Measurements from ENCODE around the gene TTC32.

TTC32 gene

DNA sequence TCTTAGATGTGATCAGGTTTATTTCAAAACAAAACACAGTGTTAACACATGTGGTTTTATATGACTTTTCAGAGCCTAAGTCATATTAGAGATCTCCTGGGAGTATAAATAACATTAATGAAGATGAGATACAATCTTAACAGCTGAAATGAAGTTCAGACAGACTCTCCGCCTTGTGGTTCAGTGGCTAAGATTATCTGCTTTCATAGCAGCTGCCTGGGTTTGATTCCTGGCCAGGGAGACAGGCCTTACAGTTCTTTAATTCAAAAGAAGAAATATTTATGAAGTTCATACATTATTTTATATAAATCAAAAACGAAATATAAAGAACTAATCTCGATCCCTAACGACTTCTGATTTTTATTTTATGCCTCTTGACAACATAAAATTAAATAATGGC, 35.2 kb upstream of the TTC32 start:
- Histone ChIP-seq H4K20me1 (ENCODE audit: insufficient read depth, low read length) (no peaks in the 10 kb centered on the region), H3K4me1 (ENCODE audit: low read length) (peaks cover 12% of the 10 kb centered on the region), H3K27ac (ENCODE audit: low read length) (no peak overlapping the region), H3K4me3 (ENCODE audit: low read length) (no peak overlapping the region), H2AFZ (ENCODE audit: low read length) (no peak overlapping the region), H3K27me3 (replicated peaks; ENCODE audit: insufficient read depth, low read length) (no peaks in the 10 kb centered on the region), H3K9me3 (replicated peaks; ENCODE audit: insufficient read depth, low read length) (no peaks in the 10 kb centered on the region), H3K9ac (ENCODE audit: low read length) (no peak overlapping the region), H3K36me3 (replicated peaks; ENCODE audit: insufficient read depth, low read length) (no peaks in the 10 kb centered on the region), H3K4me2 (ENCODE audit: low read depth, low read length) (no peak overlapping the region), H3K79me2 (ENCODE audit: low read length) (no peaks in the 10 kb centered on the region), H3K9me2 (replicated peaks; ENCODE audit: insufficient read depth, low read length) (no peaks in the 10 kb centered on the region), H3F3A (ENCODE audit: insufficient read depth, low read length) (peaks cover 4% of the 10 kb centered on the region; the same call in 1 of the 2 replicates)
- DNase-seq = no peak
- TF ChIP-seq EZH2phosphoT487 (IDR thresholded peaks at IDR 0.05; ENCODE audit: low read length) (no peak), CTCF (IDR thresholded peaks at IDR 0.05; ENCODE audit: low read length) (no peak)

DNA sequence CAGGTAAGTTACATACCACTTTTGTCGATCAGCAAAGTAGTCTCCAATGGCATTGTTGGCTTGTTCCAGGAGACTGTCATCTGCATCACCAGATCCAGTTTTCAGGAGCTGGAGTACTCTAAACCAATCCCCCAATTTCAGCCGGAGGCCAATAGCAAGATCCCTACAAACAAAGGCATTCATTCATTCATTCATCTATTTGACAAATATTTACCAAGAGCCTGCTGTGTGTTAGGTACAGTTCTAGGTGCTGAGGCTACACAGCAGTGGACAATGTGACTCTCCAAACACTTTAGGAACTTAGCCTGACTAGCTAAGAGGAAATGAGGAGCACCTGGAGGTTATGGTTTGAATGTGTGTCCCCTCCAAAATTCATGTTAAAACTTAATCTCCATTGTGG, 34.4 kb upstream of the TTC32 start:
- Histone ChIP-seq H4K20me1 (ENCODE audit: insufficient read depth, low read length) (no peaks in the 10 kb centered on the region), H3K27ac (ENCODE audit: low read length) (no peak overlapping the region), H3K36me3 (replicated peaks; ENCODE audit: insufficient read depth, low read length) (no peaks in the 10 kb centered on the region), H2AFZ (ENCODE audit: low read length) (no peak overlapping the region), H3K4me2 (ENCODE audit: low read depth, low read length) (no peak overlapping the region), H3K9ac (ENCODE audit: low read length) (no peak overlapping the region), H3K9me2 (replicated peaks; ENCODE audit: insufficient read depth, low read length) (no peaks in the 10 kb centered on the region), H3K4me3 (ENCODE audit: low read length) (no peak overlapping the region), H3K9me3 (replicated peaks; ENCODE audit: insufficient read depth, low read length) (no peaks in the 10 kb centered on the region), H3F3A (ENCODE audit: insufficient read depth, low read length) (peaks cover 4% of the 10 kb centered on the region; the same call in 1 of the 2 replicates), H3K4me1 (ENCODE audit: low read length) (peaks cover 12% of the 10 kb centered on the region), H3K79me2 (ENCODE audit: low read length) (no peaks in the 10 kb centered on the region), H3K27me3 (replicated peaks; ENCODE audit: insufficient read depth, low read length) (no peaks in the 10 kb centered on the region)
- no peak for DNase-seq
- TF ChIP-seq EZH2phosphoT487 (IDR thresholded peaks at IDR 0.05; ENCODE audit: low read length) (no peak), CTCF (IDR thresholded peaks at IDR 0.05; ENCODE audit: low read length) (no peak), EZH2 (optimal IDR thresholded peaks at IDR 0.05; ENCODE audit: low read depth, low read length) (no peak)

- Histone ChIP-seq H3K36me3 (replicated peaks; ENCODE audit: insufficient read depth, low read length) (no peaks in the 10 kb centered on the region), H3K27me3 (replicated peaks; ENCODE audit: insufficient read depth, low read length) (no peaks in the 10 kb centered on the region), H3K9me2 (replicated peaks; ENCODE audit: insufficient read depth, low read length) (no peaks in the 10 kb centered on the region), H3K4me2 (ENCODE audit: low read depth, low read length) (peak overlapping the region; percentile 59), H4K20me1 (ENCODE audit: insufficient read depth, low read length) (no peaks in the 10 kb centered on the region), H2AFZ (ENCODE audit: low read length) (peak overlapping the region; percentile 14; the same call in 1 of the 2 replicates), H3K27ac (ENCODE audit: low read length) (peak overlapping the region; percentile 54; the same call in 1 of the 2 replicates), H3K9ac (ENCODE audit: low read length) (peak overlapping the region; percentile 9; the same call in 1 of the 2 replicates), H3K79me2 (ENCODE audit: low read length) (no peaks in the 10 kb centered on the region), H3K9me3 (replicated peaks; ENCODE audit: insufficient read depth, low read length) (no peaks in the 10 kb centered on the region), H3F3A (ENCODE audit: insufficient read depth, low read length) (peaks cover 4% of the 10 kb centered on the region; the same call in 1 of the 2 replicates), H3K4me3 (ENCODE audit: low read length) (peak overlapping the region; percentile 7; the same call in 1 of the 2 replicates), H3K4me1 (ENCODE audit: low read length) (peaks cover 12% of the 10 kb centered on the region)
- peak; percentile 67 for DNase-seq
- no peak for TF ChIP-seq EZH2 (optimal IDR thresholded peaks at IDR 0.05; ENCODE audit: low read depth, low read length)
- TF ChIP-seq EZH2phosphoT487 (IDR thresholded peaks at IDR 0.05; ENCODE audit: low read length) = no peak
- TF ChIP-seq CTCF (IDR thresholded peaks at IDR 0.05; ENCODE audit: low read length) = no peak
These were observed 31.7 kb upstream of the TTC32 start for GRCh38 chr2:19933351-19933981.
